ENCODE results near the gene PALM2AKAP2. TPM values are rescaled to one million over a fixed set of nuclear protein-coding genes. Genes with fewer than 3 reads are reported as not detected.
"Not testable (repeated sequence)": the region's sequence is repeated elsewhere in the genome, so short reads cannot be mapped to it uniquely, and the experiment has no call there.

PALM2AKAP2 gene
- total RNA-seq, 1 donor from 2014 or later = 0.57 TPM

DNA sequence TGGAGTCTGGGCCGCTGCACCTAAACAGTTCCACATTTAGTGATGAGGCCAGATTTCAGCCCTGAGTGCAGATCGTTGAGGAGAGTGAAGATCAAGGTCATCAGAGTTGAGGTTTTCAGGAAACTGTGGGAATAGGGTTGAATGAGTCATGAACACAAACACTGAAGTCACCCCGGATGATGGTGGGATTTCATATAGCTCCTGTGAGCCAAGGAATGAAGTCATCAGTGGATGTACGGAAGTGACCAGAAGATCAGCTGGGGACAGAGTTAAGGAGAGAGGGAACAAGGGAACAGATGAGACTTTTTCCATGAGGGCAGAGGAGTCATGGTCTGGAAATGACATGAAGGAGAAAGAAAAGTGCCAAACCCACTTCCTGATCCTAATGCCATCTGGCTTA, 36.5 kb downstream of the PALM2AKAP2 start:
- H3K27ac Mint-ChIP-seq = no peak overlapping the region
- no peak for DNase-seq (ENCODE audit: low spot score)
- H3K9me3 Mint-ChIP-seq = no peaks in the 10 kb centered on the region
- H3K27me3 Mint-ChIP-seq (ENCODE audit: low read depth) = peaks cover 1% of the 10 kb centered on the region
- intact Hi-C loops (cut with micrococcal nuclease) = loop anchor here (5.0 kb wide), 1 partner anchor 71 kb away; no protein-coding TSS in a partner anchor
- H3K4me3 Mint-ChIP-seq (ENCODE audit: low read depth) = no peak overlapping the region
- H3K4me1 Mint-ChIP-seq (ENCODE audit: low read depth) = peaks cover 3% of the 10 kb centered on the region
- H3K36me3 Mint-ChIP-seq (ENCODE audit: low read depth) = no peaks in the 10 kb centered on the region

DNA sequence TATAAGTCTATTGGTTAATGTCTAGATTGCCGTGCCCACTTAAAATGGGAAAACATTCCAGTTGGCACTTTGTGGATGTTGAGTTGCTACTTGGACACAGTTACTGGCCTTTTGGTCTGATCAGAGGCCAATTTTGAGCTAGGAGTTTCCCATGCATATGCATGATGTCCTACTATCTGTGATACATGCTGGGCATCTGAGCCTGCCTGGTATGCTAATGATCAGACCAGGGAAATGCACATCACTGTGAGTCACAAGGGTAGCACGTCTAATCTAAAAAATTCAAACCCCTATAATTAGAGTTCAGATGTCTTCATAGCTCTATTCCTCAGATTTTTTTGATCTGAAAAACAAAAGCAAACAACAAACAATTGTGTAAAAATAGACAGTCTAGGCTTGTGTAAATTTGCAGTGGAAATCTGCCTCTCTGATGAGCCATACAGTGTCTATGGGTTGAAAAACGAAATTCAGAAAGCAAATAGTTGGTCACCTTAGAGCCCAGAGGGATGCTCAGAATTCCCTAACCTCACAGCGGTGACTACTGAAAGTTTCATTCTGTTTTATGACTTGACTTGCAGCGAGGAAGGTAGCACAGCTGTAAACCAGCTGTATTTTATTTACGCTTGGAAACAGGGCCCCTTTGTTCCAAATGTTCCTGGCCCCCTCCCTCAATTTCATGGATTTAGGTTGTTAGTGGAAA, 37.3 kb downstream of the PALM2AKAP2 start:
- Mint-ChIP-seq H3K9me3 (no peaks in the 10 kb centered on the region), H3K4me1 (ENCODE audit: low read depth) (peaks cover 3% of the 10 kb centered on the region), H3K4me3 (ENCODE audit: low read depth) (no peak overlapping the region), H3K36me3 (ENCODE audit: low read depth) (no peaks in the 10 kb centered on the region), H3K27me3 (ENCODE audit: low read depth) (peaks cover 1% of the 10 kb centered on the region), H3K27ac (no peak overlapping the region)
- intact Hi-C loops (cut with micrococcal nuclease) = loop anchor here (5.0 kb wide), 1 partner anchor 70 kb away; no protein-coding TSS in a partner anchor
- DNase-seq (ENCODE audit: low spot score) = no peak

DNA sequence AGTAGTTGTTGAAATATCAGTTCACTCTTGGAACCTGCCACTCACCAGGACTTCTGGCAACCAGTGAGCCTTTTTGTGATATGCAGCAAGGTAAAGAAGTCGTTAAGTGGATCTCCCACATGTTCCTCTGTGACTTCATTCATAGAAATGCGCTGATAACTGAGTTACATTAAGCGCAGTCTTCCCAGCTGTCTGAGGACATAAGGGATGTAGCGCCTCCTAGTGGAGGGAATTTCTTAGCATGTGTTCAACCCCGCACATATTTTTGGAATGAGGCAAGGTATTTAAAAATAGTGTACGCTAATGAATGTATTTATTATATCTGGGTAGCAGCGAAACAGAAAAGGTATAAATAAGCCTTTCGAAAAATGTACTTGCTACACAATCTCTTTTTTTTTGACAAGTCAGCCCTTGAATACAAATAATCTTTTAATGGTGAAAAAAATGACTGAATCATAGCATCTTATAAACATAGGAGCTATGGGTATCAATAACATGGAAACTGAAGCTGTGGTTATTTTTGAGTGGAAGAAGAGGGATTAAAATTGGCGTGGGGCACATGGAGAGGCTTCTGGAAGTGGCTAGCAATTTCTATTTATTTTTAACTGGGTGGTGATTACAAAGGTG, 38.0 kb downstream of the PALM2AKAP2 start:
- no peaks in the 10 kb centered on the region for H3K9me3 Mint-ChIP-seq
- no peak overlapping the region for H3K27ac Mint-ChIP-seq
- H3K27me3 Mint-ChIP-seq (ENCODE audit: low read depth) = peaks cover 3% of the 10 kb centered on the region
- no peak overlapping the region for H3K4me3 Mint-ChIP-seq (ENCODE audit: low read depth)
- DNase-seq (ENCODE audit: low spot score) = peak; percentile 20
- H3K36me3 Mint-ChIP-seq (ENCODE audit: low read depth) = no peaks in the 10 kb centered on the region
- intact Hi-C loops (cut with micrococcal nuclease) = loop anchor here (1.0 to 5.0 kb wide), 3 partner anchors 69 to 335 kb away; no protein-coding TSS in a partner anchor
- no peaks in the 10 kb centered on the region for H3K4me1 Mint-ChIP-seq (ENCODE audit: low read depth)

DNA sequence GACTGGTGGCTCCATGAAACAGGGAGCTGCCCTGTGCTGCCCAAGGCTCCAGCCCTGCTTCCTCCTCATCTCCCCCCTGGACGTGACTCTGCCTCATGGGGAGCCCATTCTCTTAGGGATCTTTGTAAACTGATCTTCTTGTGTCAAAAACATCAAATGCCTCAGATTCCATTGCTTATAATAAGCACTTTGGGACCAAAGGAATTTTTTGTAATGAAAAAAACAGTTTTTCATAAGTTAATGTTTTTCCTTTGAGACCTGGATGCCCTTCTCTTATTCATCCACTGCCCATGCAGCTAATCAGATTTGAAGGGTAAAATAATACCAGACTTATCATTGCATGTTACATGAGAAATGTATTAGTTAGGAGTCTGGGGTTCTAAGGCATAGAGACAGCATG, 41.7 kb downstream of the PALM2AKAP2 start:
- Mint-ChIP-seq H3K9me3 (no peaks in the 10 kb centered on the region), H3K4me1 (ENCODE audit: low read depth) (no peaks in the 10 kb centered on the region), H3K4me3 (ENCODE audit: low read depth) (no peak overlapping the region), H3K36me3 (ENCODE audit: low read depth) (no peaks in the 10 kb centered on the region), H3K27ac (no peak overlapping the region), H3K27me3 (ENCODE audit: low read depth) (peaks cover 8% of the 10 kb centered on the region)
- no peak for DNase-seq (ENCODE audit: low spot score)
- intact Hi-C loops (cut with micrococcal nuclease) = no loop called here

DNA sequence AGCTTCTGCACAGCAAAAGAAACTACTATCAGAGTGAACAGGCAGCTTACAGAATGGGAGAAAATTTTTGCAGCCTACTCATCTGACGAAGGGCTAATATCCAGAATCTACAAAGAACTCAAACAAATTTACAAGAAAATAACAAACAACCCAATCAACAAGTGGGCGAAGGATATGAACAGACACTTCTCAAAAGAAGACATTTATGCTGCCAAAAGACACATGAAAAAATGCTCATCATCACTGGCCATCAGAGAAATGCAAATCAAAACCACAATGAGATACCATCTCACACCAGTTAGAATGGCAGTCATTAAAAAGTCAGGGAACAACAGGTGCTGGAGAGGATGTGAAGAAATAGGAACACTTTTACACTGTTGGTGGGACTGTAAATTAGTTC, 45.4 kb downstream of the PALM2AKAP2 start:
- intact Hi-C loops (cut with micrococcal nuclease); DNase-seq (ENCODE audit: low spot score); H3K4me3 Mint-ChIP-seq (ENCODE audit: low read depth); H3K36me3 Mint-ChIP-seq (ENCODE audit: low read depth); H3K9me3 Mint-ChIP-seq; H3K4me1 Mint-ChIP-seq (ENCODE audit: low read depth); H3K27ac Mint-ChIP-seq: not testable (repeated sequence)
- H3K27me3 Mint-ChIP-seq (ENCODE audit: low read depth) = peaks cover 20% of the 10 kb centered on the region

DNA sequence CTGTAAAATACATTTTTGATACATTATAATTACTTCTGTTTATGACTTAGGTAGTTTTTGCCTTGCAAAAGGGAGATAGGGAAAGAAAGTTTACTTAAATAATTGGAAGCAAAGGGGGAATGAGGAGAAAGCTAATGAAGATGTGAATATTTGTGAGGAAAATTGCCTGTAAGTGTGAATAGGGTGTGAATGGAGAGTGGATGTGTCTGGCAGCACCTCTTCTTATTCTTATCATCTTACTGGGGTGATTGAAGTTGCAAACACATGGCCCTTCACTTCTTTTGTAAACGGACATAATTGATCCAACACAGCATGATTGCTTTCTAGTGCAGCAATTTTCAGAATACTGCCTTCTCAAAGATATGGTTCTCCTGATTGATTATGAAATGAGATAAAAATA, 46.6 kb downstream of the PALM2AKAP2 start:
- no peak for DNase-seq (ENCODE audit: low spot score)
- H3K4me3 Mint-ChIP-seq (ENCODE audit: low read depth) = no peak overlapping the region
- H3K27ac Mint-ChIP-seq = no peak overlapping the region
- H3K27me3 Mint-ChIP-seq (ENCODE audit: low read depth) = peaks cover 20% of the 10 kb centered on the region
- H3K36me3 Mint-ChIP-seq (ENCODE audit: low read depth) = no peaks in the 10 kb centered on the region
- intact Hi-C loops (cut with micrococcal nuclease) = no loop called here
- no peaks in the 10 kb centered on the region for H3K9me3 Mint-ChIP-seq
- no peaks in the 10 kb centered on the region for H3K4me1 Mint-ChIP-seq (ENCODE audit: low read depth)

DNA sequence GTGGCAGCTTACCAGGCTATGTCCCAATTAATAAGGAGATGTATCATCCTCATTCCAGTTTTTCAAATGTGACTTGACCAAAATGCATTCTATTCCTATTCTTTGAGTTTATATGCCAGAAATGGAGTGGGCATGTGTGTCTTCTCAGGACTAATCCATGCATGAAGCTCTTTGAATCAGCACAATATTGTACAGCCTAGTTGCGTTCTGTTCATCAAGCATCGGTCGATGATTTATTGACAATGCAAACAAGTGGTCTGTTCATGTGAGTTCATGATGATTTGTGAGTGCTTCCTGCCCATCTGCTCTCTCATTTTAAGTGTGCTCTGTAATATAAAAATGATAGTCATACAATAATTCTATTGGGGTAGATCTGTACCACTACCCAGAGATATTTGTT, 48.3 kb downstream of the PALM2AKAP2 start:
- DNase-seq (ENCODE audit: low spot score) = no peak
- Mint-ChIP-seq H3K36me3 (ENCODE audit: low read depth) (no peaks in the 10 kb centered on the region), H3K9me3 (no peaks in the 10 kb centered on the region), H3K27ac (no peak overlapping the region), H3K4me3 (ENCODE audit: low read depth) (no peak overlapping the region), H3K4me1 (ENCODE audit: low read depth) (no peaks in the 10 kb centered on the region), H3K27me3 (ENCODE audit: low read depth) (peaks cover 18% of the 10 kb centered on the region)
- intact Hi-C loops (cut with micrococcal nuclease) = no loop called here
